IMR-90 (cell line): ENCODE measurements around the gene ACVR1B. TPM values are rescaled to one million over a fixed set of nuclear protein-coding genes. Genes with fewer than 3 reads are reported as not detected.

Experiments used
- ATAC-seq: fragments of 200-7000 bp; cut with Tn5 transposase; 2 replicates; pipeline ENCODE4 v1.9.1; 2020; ENCODE audit warnings: low read depth, mild to moderate bottlenecking, moderate library complexity
- BruUV-seq: library from RNA; stranded (reverse); fragments of 400-500 nt; replicated peaks from 2 replicates; lab custom pipeline; 2021; lab: Mats Ljungman, UMichigan
- CTCF ChIA-PET: fragments of 300-600 bp; formaldehyde crosslinking; extraction: SDS; loops from one replicate; lab custom pipeline; 2021; ENCODE audit warnings: antibody characterized with exemption; lab: Yijun Ruan, JAX
- POLR2A ChIA-PET: fragments of 300-600 bp; sonication (Branson Sonifier 250); formaldehyde crosslinking; loops from one replicate; lab custom pipeline; 2022; ENCODE audit warnings: antibody characterized with exemption; ENCODE audit not compliant: unreplicated experiment; lab: Charles Lee
- DNase-seq: peaks from one replicate; pipeline ENCODE4 v3.0.0; 2013
- H2AFZ ChIP-seq: replicated peaks from 2 replicates; pipeline ENCODE3; 2013; ENCODE audit warnings: low read length, mild to moderate bottlenecking; ENCODE audit not compliant: poor library complexity
- H2AK5ac ChIP-seq: 2 replicates; pipeline ENCODE4 v1.6.1; 2013; ENCODE audit warnings: low read depth, low read length, inconsistent platforms
- H2AK9ac ChIP-seq: replicated peaks from 2 replicates; pipeline ENCODE3; 2013; ENCODE audit warnings: mild to moderate bottlenecking, low read depth, low read length, moderate library complexity; ENCODE audit not compliant: poor library complexity
- H2BK120ac ChIP-seq: 2 replicates; pipeline ENCODE4 v1.6.1; 2013; ENCODE audit warnings: low read depth, low read length, inconsistent platforms
- H2BK15ac ChIP-seq: 3 replicates; pipeline ENCODE4 v1.6.1; 2013; ENCODE audit warnings: low read depth, low read length, inconsistent platforms
- H2BK20ac ChIP-seq: 2 replicates; pipeline ENCODE4 v1.6.1; 2013; ENCODE audit warnings: low read depth, mild to moderate bottlenecking, inconsistent platforms, low read length, moderate library complexity
- H2BK5ac ChIP-seq: 2 replicates; pipeline ENCODE4 v1.6.1; 2013; ENCODE audit warnings: mild to moderate bottlenecking, low read depth, low read length, inconsistent platforms; ENCODE audit not compliant: poor library complexity, severe bottlenecking
- H3K14ac ChIP-seq: replicated peaks from 2 replicates; pipeline ENCODE4 v1.6.1; 2013; ENCODE audit warnings: low read depth, low read length, inconsistent platforms
- H3K18ac ChIP-seq: 2 replicates; pipeline ENCODE4 v1.6.1; 2013; ENCODE audit warnings: low read depth, low read length, control low read depth
- H3K23ac ChIP-seq: 2 replicates; pipeline ENCODE4 v1.6.1; 2013; ENCODE audit warnings: low read depth, low read length, inconsistent platforms
- H3K27ac ChIP-seq: 2 replicates; pipeline ENCODE4 v1.5.1; 2013; ENCODE audit warnings: mild to moderate bottlenecking, control low read depth, low read length; ENCODE audit not compliant: insufficient read depth
- H3K27me3 ChIP-seq: 2 replicates; pipeline ENCODE4 v1.6.1; 2013; ENCODE audit warnings: low read length; ENCODE audit not compliant: control insufficient read depth, insufficient read depth
- H3K36me3 ChIP-seq: 2 replicates; pipeline ENCODE4 v1.6.1; 2013; ENCODE audit warnings: low read length, mixed read lengths; ENCODE audit not compliant: control insufficient read depth, insufficient read depth
- H3K4ac ChIP-seq: 2 replicates; pipeline ENCODE4 v1.6.1; 2013; ENCODE audit warnings: low read depth, low read length, inconsistent platforms
- H3K4me1 ChIP-seq: 2 replicates; pipeline ENCODE4 v1.6.1; 2013; ENCODE audit warnings: low read length, mixed read lengths; ENCODE audit not compliant: control insufficient read depth, insufficient read depth
- H3K4me2 ChIP-seq: 2 replicates; pipeline ENCODE4 v1.6.1; 2013; ENCODE audit warnings: low read depth, mild to moderate bottlenecking, control low read depth, low read length, moderate library complexity
- H3K4me3 ChIP-seq: 2 replicates; pipeline ENCODE4 v1.5.1; 2013; ENCODE audit warnings: low read depth, mild to moderate bottlenecking, control low read depth, low read length, moderate library complexity; ENCODE audit not compliant: insufficient read depth
- H3K56ac ChIP-seq: 2 replicates; pipeline ENCODE4 v1.6.1; 2013; ENCODE audit warnings: low read length, inconsistent platforms; ENCODE audit not compliant: insufficient read depth; ENCODE audit errors: extremely low read depth
- H3K79me1 ChIP-seq, 2 experiments: 2 replicates each; pipeline ENCODE4 v1.6.1; 2013; ENCODE audit warnings: low read length in 2 of 2, inconsistent platforms in 1 of 2, low read depth in 1 of 2
- H3K9ac ChIP-seq: 2 replicates; pipeline ENCODE4 v1.6.1; 2013; ENCODE audit warnings: low read depth, low read length, control low read depth
- H3K9me1 ChIP-seq: 2 replicates; pipeline ENCODE4 v1.6.1; 2013; ENCODE audit warnings: low read length, inconsistent platforms; ENCODE audit not compliant: insufficient read depth
- H3K9me3 ChIP-seq: 2 replicates; pipeline ENCODE4 v1.6.1; 2013; ENCODE audit warnings: low read length; ENCODE audit not compliant: control insufficient read depth, insufficient read depth
- H4K20me1 ChIP-seq: 2 replicates; pipeline ENCODE4 v1.6.1; 2013; ENCODE audit warnings: low read length, inconsistent platforms; ENCODE audit not compliant: insufficient read depth
- H4K5ac ChIP-seq: 2 replicates; pipeline ENCODE4 v1.6.1; 2013; ENCODE audit warnings: mild to moderate bottlenecking, low read depth, low read length, control low read depth
- H4K8ac ChIP-seq, 2 experiments: 2 replicates each; pipeline ENCODE4 v1.6.1; 2013; ENCODE audit warnings: low read depth in 2 of 2, low read length in 2 of 2, control low read depth in 1 of 2, inconsistent platforms in 1 of 2
- H4K91ac ChIP-seq: 2 replicates; pipeline ENCODE4 v1.6.1; 2013; ENCODE audit warnings: low read depth, low read length, inconsistent platforms; ENCODE audit not compliant: insufficient read depth
- BHLHE40 ChIP-seq: fragments of 150-350 bp; IDR thresholded peaks from 2 replicates; pipeline ENCODE4 v1.6.1; 2016; ENCODE audit warnings: mild to moderate bottlenecking, low read depth, low read length
- CEBPB ChIP-seq: IDR thresholded peaks from 2 replicates; pipeline ENCODE4 v1.6.1; 2012; ENCODE audit warnings: low read depth, low read length, improper control_type of control experiment
- CTCF ChIP-seq: conservative IDR thresholded peaks from 2 replicates; pipeline ENCODE4 v1.5.1; 2012; ENCODE audit warnings: mild to moderate bottlenecking, low read depth, low read length, improper control_type of control experiment
- FOS ChIP-seq: fragments of 150-350 bp; IDR thresholded peaks from 2 replicates; pipeline ENCODE4 v1.6.1; 2016; ENCODE audit warnings: low read depth, low read length
- MAZ ChIP-seq: IDR thresholded peaks from 2 replicates; pipeline ENCODE4 v1.6.1; 2012; ENCODE audit warnings: low read depth, mild to moderate bottlenecking, low read length, improper control_type of control experiment, moderate library complexity, borderline replicate concordance
- MXI1 ChIP-seq: IDR thresholded peaks from 2 replicates; pipeline ENCODE4 v1.6.1; 2012; ENCODE audit warnings: low read depth, mild to moderate bottlenecking, low read length, moderate library complexity, borderline replicate concordance
- NFE2L2 ChIP-seq: fragments of 150-350 bp; IDR thresholded peaks from 2 replicates; pipeline ENCODE4 v1.6.1; 2016; ENCODE audit warnings: low read depth, mild to moderate bottlenecking, low read length
- RAD21 ChIP-seq: IDR thresholded peaks from 2 replicates; pipeline ENCODE4 v1.6.1; 2012; ENCODE audit warnings: low read length, improper control_type of control experiment
- RFX5 ChIP-seq: IDR thresholded peaks from 2 replicates; pipeline ENCODE4 v1.8.0; 2012; ENCODE audit warnings: low read depth, mild to moderate bottlenecking, low read length, moderate library complexity
- SMC3 ChIP-seq: fragments of 150-350 bp; IDR thresholded peaks from 2 replicates; pipeline ENCODE4 v1.6.1; 2016; ENCODE audit warnings: low read depth, mild to moderate bottlenecking, antibody characterized with exemption, low read length, moderate library complexity
- WGBS, 2 experiments: methylation state at CpG; one replicate each; pipeline versions ENCODE4 v1.1.5 to v1.1.7; 2013; ENCODE audit warnings: missing lambda C conversion rate in 2 of 2; ENCODE audit not compliant: insufficient read length in 1 of 2; ENCODE audit errors: extremely low coverage in 2 of 2; 5-methylcytosine and 5-hydroxymethylcytosine counted together
- dilution Hi-C: fragments of 300-500 bp; cut with HindIII; formaldehyde crosslinking; loops from one replicate; pipeline ENCODE4 v1.14.3; 2018; ENCODE audit warnings: low sequenced_read_pairs; ENCODE audit not compliant: unreplicated experiment
- in situ Hi-C: fragments of 300-500 bp; cut with MboI; formaldehyde crosslinking; loops from 3 replicates; pipeline ENCODE4 v1.14.3; 2019; ENCODE audit warnings: low sequenced_read_pairs, inconsistent platforms, mixed read lengths
- intact Hi-C: fragments of 100-400 bp; cut with micrococcal nuclease; formaldehyde crosslinking; loops from 2 replicates; pipeline ENCODE4 v1.10.0; 2022
- polyA plus RNA-seq, 3 experiments: library from polyadenylated mRNA; depleted of rRNA; stranded (reverse); fragments of >200 nt; gene quantifications; 2 replicates each; pipeline ENCODE4 v1.2.3, GENCODE V29; 2012; ENCODE audit warnings: low replicate concordance in 1 of 3
- total RNA-seq: library from RNA; depleted of rRNA; stranded (reverse); fragments of >200 nt; gene quantifications from 2 replicates; pipeline ENCODE4 v1.2.3, GENCODE V29; 2012
- TF ChIP-seq, protein P1 (sequence below): fragments of 150-350 bp; IDR thresholded peaks from 2 replicates; pipeline ENCODE4 v1.6.1; 2017; ENCODE audit warnings: mild to moderate bottlenecking, antibody characterized with exemption, low read length, low read depth

ACVR1B gene
- total and polyA plus RNA-seq, 2 of the 4 experiments (the other 2 are of a cell fraction), result 5.7 to 13.6 TPM

DNA sequence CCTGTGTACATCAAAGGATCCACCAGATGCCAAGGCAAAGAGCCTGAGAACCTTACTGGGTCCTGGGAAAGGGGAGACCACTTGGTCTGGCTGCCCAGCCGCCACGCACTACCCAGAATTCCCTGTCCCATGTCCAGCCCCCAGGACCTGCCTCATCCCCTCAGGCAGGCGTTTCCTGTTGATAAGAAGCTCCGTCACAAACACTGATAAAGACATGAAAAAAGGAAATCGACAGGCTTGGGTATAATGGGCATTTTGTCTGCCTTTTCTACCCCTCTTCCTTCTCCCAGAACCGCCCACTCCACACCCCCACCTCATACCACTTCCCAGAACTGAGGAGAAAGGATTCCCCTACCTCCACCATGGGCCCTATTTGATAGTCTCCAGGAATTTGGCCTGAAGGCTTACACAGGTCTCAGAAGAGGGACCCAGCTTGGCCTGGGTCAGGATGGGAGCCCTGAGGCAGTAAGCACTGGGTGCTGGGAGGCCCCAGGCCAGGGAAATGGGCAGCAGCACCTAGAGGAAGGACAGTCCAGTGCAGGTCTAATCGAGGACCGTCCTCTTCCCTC lies 25.4 kb upstream of the ACVR1B start:
- peak overlapping the region; percentile 45; the same call in 1 of the 2 replicates for H3K4ac ChIP-seq
- no peaks in the 10 kb centered on the region for H3K9me3 ChIP-seq
- H3K4me1 ChIP-seq, result peaks cover 10% of the 10 kb centered on the region
- no peak overlapping the region for H2BK5ac ChIP-seq
- POLR2A ChIA-PET, result no interaction called here
- no CpG with 5 or more reads among the region's 8 CpGs for WGBS, 2 experiments
- no peaks in the 10 kb centered on the region for H3K36me3 ChIP-seq
- ATAC-seq, result no peak
- H3K23ac ChIP-seq, result no peak overlapping the region
- peak overlapping the region; percentile 19 for H4K91ac ChIP-seq
- H3K9me1 ChIP-seq, result peaks cover 14% of the 10 kb centered on the region; the same call in 1 of the 2 replicates
- dilution Hi-C loops (no loop called here), in situ Hi-C loops (no loop called here), intact Hi-C loops (no loop called here)
- H4K8ac ChIP-seq, result no peak overlapping the region; a peak in 1 of 4 replicates
- no peaks in the 10 kb centered on the region; the same call in 1 of the 2 replicates for H3K27me3 ChIP-seq
- no peak overlapping the region for H3K4me2 ChIP-seq
- H3K79me1 ChIP-seq, result no peaks in the 10 kb centered on the region; a peak in 1 of 4 replicates
- H3K9ac ChIP-seq, result no peak overlapping the region
- no peak overlapping the region for H4K5ac ChIP-seq
- TF ChIP-seq FOS, result no peak
- TF ChIP-seq CEBPB, result no peak
- no peak for TF ChIP-seq BHLHE40
- TF ChIP-seq, protein P1, sequence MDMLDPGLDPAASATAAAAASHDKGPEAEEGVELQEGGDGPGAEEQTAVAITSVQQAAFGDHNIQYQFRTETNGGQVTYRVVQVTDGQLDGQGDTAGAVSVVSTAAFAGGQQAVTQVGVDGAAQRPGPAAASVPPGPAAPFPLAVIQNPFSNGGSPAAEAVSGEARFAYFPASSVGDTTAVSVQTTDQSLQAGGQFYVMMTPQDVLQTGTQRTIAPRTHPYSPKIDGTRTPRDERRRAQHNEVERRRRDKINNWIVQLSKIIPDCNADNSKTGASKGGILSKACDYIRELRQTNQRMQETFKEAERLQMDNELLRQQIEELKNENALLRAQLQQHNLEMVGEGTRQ, result no peak
- no peak for TF ChIP-seq NFE2L2
- no peak for TF ChIP-seq MAZ
- TF ChIP-seq SMC3, result no peak
- TF ChIP-seq CTCF, result no peak
- TF ChIP-seq RFX5, result no peak
- no peak for TF ChIP-seq MXI1
- TF ChIP-seq RAD21, result no peak
- H3K56ac ChIP-seq, result no peak overlapping the region
- H4K20me1 ChIP-seq, result no peaks in the 10 kb centered on the region
- no TSS peak for BruUV-seq
- no peak overlapping the region for H2BK15ac ChIP-seq
- H2AK9ac ChIP-seq, result no peak overlapping the region
- CTCF ChIA-PET, result interaction anchor here (1.3 kb wide), 1 partner anchor 49 kb away, joined by 3 read pairs; no protein-coding TSS in a partner anchor
- H3K18ac ChIP-seq, result no peak overlapping the region
- no peak overlapping the region for H2AK5ac ChIP-seq
- DNase-seq, result no peak
- H3K4me3 ChIP-seq, result no peak overlapping the region
- no peak overlapping the region; the same call in 1 of the 2 replicates for H2BK120ac ChIP-seq
- H3K27ac ChIP-seq, result no peak overlapping the region
- peak overlapping the region; percentile 28 for H2AFZ ChIP-seq
- H3K14ac ChIP-seq, result peak overlapping the region; percentile 45; the same call in 1 of the 2 replicates
- H2BK20ac ChIP-seq, result no peak overlapping the region
